GM21381 (cell line): ENCODE measurements around the gene PSD2.

Experiments used
- ATAC-seq: cut with Tn5 transposase; IDR thresholded peaks from one replicate; pipeline ENCODE4 v1.9.1; 2021; ENCODE audit warnings: mild to moderate bottlenecking, moderate library complexity; ENCODE audit not compliant: unreplicated experiment

Gene PSD2

DNA sequence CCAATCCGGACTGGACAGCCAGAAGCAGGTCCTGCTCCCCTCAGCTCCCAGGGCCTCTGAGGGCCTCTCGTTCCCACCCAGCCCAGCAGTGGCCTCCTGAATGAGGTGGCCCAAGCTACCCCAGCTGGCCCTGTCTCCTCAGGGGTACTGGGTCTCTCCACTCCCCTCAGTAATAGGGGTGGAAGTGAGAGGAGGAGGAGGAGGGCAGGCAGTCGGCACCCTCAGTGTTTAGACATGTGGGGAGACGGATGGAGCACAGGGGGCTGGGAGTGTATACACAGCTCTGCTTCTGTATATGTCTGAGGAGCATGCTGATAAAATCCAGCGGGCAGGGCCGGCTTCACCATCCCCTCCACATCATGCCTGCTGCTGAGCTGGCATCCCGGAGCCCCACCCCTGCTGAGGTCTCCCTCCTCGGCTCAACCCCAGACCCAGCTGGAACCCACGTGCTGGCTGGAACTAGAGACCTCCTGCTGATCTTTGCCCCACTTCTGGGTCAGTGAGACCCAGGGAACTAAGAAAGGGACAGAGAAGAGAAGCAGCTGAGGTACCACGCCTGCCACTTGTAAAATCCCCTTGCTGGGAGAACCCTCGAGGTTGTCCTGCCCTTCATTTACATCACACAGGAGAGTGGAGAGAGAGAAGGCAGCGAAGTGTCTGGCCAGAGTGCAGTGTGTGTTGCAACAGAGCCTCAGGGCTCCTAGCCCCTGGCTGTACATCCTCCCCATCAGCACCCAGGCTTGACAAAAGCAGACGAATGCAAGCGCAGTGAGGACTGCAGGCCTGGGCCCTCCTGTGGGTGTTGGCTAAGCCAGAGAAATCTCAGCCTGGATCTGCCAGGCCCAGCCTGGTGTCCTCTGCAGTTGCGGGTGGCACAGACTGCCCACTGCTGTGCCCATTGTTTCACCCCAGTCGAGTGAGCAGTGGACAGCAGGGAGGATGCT, 77.5 kb downstream of the PSD2 start:
- ATAC-seq = no peak

DNA sequence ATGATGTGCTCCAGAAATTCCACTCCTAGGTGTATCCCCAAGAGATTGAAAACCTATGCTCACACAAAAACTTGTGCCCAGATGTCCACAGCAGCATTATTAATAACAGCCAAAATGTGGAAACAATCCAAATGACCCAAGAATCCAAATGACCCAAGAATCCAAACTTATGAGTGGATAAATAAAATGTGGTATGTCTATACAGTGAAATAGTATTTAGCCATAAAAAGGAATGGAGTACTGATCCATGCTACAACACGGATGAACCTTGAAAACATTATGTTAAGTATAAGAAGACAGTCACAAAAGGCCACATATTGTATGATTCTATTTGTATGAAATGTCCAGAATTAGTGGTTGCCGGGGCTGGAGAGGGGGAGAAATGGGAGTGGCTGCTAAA, 80.3 kb downstream of the PSD2 start:
- no peak for ATAC-seq

DNA sequence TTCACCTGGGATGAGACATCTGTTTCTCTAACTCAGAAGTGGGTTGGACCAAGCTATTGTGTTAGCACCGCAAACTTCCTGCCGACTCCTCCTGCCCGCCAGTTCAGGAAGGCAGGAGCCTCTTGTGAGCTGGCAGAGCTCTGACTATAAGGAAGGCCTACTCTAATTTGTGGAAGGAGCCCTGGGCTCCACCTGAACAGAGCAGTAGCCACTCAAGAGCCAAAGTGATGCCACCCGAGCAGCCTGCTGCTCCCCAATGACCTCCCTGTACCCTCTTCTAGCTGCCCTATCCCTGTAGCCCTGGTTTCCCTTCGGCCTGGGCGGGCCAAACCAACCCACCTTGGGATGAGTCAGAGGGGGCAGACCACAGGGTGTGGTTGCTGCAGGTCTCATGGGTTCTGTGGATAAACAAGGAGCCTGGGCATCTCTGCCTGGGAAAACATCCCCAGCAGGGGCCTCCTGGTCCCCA, 81.6 kb downstream of the PSD2 start:
- no peak for ATAC-seq

DNA sequence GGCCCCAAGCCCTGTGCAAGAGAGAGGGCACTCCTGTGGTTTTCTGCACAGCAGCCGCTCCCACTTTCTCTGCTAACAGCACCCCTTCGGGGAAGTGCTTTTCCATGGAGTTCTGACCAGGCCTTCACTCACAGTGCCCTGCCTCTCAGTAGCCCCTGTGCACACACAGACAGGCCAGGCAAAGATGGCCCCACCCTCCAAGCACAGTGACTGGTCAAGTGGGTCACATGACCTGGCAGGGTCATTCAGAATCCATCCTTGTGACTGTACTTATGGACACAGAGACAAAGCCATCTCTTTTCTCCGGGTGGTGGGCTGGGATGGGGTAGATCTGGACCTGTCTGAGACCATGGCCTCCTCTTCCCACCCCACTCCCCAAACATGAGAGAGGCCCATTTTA, 82.5 kb downstream of the PSD2 start:
- no peak for ATAC-seq

DNA sequence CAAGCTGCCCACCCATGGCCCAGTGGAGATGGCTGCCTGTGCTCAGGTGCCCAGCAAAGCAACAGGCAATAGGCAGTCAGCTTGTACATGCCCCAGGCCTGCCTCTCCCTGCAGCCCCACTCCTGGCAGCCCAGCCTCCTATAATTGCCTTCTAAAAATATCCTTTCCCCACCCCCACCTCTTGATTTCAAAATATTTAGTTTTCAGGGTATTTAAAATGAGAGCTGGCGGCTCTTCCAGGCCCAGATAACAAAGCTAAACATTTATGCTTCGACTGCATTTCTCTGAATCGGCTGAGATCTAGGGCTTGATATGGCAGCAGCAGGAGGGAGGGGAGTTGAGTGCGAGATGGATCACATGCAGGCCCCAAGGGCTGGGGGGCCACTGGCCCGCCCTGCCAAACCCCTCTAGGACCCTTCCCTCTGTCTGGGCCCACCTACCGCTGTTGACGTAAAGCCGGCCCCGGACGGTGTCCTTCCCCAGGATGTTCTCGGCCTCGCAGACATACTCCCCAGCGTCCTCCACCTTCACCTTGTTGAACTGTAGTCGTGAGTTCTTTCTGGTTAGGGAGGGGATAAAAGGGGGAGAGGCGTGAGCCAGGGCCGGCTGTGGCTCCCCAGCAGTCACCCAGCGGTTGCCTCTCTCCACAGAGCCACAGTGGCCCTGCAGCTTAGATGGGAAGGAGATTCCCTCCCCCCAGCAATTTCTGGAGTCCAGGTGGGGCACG, 85.0 kb downstream of the PSD2 start:
- ATAC-seq = no peak

DNA sequence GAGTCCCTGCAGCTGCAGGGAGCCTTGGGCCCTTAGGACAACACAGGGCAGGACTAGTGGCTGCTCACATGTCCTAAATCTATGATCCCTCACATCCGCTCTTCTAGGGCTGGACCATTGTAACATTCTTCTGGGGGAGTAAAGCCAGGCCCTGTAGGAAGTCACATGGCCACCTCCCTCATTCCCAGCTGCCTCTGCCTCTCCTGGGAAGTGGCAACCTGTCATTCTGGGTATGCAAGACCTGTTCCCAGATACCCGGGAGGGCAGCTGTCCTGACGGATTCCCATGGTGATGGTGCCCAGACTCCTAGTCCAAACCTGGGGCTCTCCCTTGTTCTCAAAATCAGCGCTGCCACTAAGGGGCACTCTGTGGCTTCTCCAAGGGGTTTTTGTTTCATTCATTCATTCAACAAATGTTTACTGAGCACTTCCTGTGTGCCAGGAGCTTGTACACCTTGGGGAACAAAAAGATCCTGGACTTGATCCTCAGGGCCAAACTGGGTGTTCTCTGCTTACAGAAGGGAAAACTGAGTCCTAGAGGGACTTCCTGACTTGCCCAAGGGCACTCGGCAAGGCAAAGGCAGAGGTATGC, 85.6 kb downstream of the PSD2 start:
- no peak for ATAC-seq

DNA sequence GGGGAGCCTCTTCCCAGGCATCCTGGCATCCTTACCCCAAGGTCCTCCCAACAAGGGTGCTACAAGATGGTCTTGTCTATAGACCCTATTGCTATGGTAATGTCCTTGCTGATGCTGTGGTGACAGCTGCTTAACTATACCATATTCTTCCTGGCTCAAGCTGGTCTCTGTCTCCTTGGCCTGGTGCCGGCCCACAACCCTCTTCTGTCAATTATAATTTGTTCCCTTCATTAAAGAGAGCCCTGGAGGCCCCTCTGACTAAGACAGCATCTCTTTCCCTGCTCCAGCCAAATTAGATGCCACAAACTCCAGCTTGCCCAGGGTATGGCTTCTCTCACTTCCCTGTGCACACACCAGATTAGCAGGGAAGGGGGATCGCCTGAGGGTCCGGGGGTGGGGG, 86.7 kb downstream of the PSD2 start:
- no peak for ATAC-seq

DNA sequence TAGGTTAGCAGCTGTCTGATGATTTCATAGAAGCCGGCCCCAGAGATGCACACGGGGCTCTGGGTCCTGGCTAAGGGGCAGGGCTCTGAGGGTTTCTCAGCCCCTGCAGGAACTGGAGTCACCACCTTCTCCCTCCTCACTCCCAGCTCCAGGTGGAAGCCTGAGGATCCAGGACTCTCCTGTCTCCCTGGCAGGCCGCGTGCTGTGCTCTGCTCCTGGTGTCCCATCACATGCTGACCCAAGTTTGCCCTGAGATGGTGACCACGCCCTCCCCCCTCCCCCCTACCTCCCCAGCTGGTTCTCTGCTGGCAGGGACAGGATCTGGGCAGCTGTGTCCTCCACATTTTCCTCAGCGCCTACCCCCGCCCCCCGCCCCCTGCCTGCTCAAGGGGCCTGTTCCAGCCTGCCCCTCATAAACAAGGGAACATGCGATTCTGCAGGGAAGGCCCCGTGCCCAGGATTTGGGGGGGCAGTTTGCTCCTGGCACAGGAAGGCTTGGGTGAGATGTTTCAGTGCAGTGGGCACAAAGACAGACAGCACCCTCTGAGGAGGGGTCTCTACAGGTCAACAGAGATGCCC, 87.4 kb downstream of the PSD2 start:
- no peak for ATAC-seq

DNA sequence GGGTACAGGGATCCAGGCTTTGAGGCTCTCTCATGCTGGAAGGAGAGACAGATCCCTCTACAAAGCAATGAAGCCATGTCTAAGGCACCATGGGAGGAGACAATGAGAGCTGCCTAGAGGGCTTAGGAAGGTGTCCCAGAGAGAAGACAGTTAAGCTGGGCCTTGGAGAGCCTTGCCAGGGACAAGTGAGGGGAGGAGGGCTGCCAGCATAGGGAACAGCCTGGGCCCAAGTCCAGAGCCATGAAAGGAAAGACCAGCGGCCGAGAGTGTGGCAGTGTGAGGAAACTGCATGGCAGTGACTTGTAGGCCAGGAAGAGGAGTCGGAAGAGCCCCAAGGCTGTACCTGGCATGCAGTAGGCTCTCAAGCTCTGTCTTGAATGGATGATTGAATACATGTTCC, 88.5 kb downstream of the PSD2 start:
- ATAC-seq = no peak

DNA sequence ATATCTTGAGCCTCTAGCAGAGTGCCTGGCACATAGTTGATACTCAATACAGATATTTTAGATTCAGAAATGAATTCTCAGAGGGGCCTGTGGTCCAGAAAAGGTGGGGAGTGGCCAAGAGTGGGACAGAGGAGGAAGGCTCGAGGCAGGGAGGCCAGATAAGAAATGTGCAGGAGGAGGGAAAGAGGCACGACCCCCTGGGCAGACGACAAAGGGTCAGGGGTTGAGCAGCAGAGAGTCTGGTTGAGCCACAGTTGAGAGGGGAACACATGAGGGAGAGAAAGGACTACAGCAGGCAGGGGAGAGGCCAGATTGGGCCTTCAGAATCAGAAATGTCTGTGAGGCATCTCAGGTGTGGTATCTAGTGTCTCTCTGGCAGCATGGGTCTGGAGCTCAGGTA, 89.1 kb downstream of the PSD2 start:
- ATAC-seq = no peak

DNA sequence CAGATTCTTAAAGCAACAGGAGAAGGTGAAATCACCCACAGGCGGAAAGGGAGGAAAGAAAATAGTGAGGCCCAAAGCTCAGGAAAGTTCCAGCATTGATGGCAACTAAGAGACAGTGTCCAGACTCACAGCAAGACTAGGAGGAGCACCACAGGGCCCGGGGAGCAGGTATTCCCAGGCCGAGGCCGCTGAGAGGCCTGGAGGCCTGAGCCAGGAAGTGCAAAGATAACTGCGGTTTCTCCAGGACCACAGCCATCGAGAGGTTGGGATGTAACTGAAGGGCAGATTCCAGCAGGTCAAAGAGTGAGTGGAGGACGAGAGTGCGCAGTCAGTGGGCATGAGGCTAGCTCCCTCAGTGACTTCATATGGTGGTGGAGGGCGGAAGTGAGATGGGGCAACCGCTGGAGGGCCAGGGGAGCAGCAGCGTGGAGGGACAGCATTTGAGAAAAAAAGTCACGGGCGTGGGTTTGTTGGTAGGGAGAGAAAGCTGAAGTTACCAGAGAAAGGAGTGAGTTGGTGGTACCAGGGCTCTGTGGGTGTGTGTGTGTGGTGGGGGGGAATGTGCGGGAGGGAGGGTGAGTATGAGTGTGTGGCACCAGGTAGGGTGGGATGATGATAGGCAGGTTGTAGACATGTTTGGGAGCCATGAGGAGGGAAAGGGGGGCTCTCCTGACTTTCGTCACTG, 89.7 kb downstream of the PSD2 start:
- ATAC-seq = no peak

DNA sequence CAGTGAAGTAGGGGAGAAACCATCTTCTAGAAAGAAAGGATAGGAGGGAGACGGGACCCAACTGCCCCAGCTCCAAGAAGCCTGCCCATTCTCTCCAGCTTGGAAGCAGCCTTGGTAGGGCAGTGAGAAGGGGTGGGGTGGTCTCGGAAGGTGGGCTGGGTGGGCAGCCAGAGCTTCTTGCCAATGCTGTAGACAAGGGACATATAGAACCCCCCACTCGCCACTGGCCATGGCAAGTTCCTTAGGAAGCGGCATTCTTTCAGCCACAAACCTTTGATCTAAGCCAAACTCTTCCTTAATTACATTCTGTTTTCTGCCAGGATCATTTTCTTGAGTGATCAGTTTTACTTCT, 90.2 kb downstream of the PSD2 start:
- no peak for ATAC-seq

DNA sequence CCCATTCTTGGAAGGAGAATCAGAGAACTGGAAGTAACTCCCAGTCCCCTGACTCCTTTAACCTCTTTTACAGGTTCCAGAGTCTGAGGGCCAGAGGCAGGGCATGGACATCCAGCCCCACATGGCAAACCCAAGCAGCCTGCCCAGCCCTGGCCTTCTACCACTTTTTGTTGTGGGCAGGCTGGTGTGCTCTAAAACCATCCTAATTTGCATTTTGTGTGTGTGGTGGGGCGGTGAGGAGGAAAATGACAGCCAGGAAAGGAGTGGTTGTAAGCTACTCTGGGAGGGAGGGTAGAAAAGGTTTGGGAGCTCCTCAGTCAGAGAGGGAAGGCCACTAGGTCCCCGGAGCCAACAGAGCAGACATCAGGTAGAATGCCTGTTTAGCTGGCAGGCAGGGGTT, 90.6 kb downstream of the PSD2 start:
- ATAC-seq = no peak

DNA sequence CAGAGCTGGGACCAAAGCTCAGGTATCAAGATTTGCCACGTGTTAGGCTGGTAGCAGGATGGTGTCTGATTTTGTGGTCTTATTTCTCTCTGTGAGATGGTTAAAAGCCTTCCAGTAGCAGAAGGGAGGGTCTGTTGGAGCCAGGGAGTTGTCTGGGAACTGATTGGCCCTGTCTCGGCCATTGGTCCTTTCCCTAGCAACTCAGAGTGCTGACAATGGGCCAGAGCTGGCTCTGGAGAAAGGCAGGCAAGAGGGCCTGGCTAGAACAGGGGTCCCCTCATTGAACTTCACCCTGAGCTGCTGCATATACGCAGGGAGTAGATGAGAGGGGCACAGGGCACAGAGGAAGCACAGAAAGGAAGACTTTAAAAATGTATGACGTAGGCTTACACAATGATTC, 92.8 kb downstream of the PSD2 start:
- no peak for ATAC-seq

DNA sequence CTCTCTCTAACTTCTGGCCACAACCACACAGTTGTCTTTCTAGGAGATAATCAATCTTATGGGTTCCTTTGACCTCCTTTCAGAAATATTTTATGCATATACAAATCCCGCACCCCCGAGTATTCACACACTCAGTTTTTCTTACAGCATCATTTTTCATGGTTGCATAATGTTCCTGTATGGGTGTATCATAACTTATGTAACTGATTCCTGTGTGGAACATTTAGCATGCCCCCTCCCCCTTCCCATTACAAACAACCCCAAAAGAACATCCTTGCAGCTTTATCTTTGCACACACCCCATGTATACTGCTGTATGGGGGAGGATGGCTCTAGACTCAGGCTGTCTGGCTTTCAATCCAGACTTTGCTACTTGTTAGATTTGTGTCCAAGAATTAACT, 93.8 kb downstream of the PSD2 start:
- no peak for ATAC-seq

DNA sequence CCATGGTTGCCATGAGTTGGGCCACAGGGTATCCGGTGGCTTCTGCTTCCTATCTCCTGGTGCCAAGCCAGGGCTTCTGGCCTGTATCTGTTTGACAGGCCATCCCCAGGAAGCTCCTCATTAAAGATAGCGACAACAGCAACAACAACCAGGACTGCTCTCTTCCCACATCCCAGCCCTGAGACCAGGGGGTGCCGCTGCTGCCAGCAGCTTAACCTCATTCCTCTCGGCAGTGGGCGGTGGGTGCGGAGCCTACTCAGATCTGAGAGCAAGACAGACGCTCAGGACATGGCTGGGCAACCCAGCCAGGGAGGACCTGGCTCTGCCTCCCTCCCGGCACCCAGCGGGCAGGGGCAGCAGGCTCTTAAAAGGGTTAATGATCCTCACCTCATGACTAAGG, 98.3 kb downstream of the PSD2 start:
- ATAC-seq = no peak
